ENCODE data around the gene AGXT2.
"Not testable (repeated sequence)": the region's sequence is repeated elsewhere in the genome, so short reads cannot be mapped to it uniquely, and the experiment has no call there.

Gene AGXT2

DNA sequence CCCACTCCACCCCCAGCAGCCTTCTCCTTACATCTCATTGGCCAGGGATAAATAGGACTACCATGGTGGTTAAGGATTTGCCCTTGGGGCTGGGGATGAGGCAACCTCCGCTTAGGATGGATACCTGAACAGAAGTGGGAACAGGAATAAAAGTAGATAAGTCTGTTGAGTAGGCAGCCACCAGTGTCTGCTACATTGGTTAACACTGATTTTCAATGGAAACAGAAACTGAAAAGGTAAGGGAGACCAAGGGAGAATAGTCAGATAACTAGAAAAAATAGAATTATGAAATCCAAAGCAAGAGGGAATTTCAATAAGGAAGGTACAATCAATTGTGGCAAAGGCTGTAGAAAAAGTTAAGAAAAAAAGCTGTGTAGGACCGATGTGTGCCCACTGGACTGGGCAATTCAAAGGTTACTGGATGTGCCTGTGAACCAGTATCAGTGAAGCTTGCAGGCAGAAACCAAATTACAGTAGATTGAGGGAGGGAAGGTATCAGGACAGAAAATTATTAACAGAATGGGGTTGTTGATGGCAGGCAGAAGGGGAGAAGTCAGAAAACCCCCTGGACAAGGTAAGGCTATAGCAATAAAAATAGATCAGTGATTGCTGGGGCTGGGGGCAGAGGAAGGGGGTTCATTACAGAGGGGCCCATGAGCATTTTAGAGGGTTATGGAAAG is 69.7 kb downstream of the AGXT2 start:
- no peaks in the 10 kb centered on the region for H3K27me3 ChIP-seq (replicated peaks)
- TF ChIP-seq, protein P1, sequence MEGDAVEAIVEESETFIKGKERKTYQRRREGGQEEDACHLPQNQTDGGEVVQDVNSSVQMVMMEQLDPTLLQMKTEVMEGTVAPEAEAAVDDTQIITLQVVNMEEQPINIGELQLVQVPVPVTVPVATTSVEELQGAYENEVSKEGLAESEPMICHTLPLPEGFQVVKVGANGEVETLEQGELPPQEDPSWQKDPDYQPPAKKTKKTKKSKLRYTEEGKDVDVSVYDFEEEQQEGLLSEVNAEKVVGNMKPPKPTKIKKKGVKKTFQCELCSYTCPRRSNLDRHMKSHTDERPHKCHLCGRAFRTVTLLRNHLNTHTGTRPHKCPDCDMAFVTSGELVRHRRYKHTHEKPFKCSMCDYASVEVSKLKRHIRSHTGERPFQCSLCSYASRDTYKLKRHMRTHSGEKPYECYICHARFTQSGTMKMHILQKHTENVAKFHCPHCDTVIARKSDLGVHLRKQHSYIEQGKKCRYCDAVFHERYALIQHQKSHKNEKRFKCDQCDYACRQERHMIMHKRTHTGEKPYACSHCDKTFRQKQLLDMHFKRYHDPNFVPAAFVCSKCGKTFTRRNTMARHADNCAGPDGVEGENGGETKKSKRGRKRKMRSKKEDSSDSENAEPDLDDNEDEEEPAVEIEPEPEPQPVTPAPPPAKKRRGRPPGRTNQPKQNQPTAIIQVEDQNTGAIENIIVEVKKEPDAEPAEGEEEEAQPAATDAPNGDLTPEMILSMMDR (IDR thresholded peaks at IDR 0.05; ENCODE audit: low read depth, low read length, missing control alignments): no peak

GRCh38 chr5:34976347-34976746 is 71.4 kb downstream of the AGXT2 start:
- Histone ChIP-seq H3K36me3 (replicated peaks) (no peaks in the 10 kb centered on the region), H3K27ac (no peak overlapping the region), H3K27me3 (replicated peaks) (no peaks in the 10 kb centered on the region), H3K4me3 (ENCODE audit: low read depth, low read length) (no peak overlapping the region)
- no peak for DNase-seq
- TF ChIP-seq, protein P1 (IDR thresholded peaks at IDR 0.05; ENCODE audit: low read depth, low read length, missing control alignments): no peak
- in situ Hi-C loops (cut with HindIII; ENCODE audit: low pct_ligation_motif_present, low sequenced_read_pairs): no loop called here

More for the DNA sequence above, 69.7 kb downstream of the AGXT2 start:
- Histone ChIP-seq H3K27ac (no peak overlapping the region), H3K4me3 (ENCODE audit: low read depth, low read length) (no peak overlapping the region), H3K36me3 (replicated peaks) (no peaks in the 10 kb centered on the region)
- DNase-seq: no peak
- in situ Hi-C loops (cut with HindIII; ENCODE audit: low pct_ligation_motif_present, low sequenced_read_pairs): no loop called here

GRCh38 chr5:34971655-34972054 is 76.1 kb downstream of the AGXT2 start:
- DNase-seq; in situ Hi-C loops (cut with HindIII; ENCODE audit: low pct_ligation_motif_present, low sequenced_read_pairs); H3K27ac ChIP-seq; H3K4me3 ChIP-seq (ENCODE audit: low read depth, low read length); H3K27me3 ChIP-seq (replicated peaks); H3K36me3 ChIP-seq (replicated peaks): not testable (repeated sequence)

DNA sequence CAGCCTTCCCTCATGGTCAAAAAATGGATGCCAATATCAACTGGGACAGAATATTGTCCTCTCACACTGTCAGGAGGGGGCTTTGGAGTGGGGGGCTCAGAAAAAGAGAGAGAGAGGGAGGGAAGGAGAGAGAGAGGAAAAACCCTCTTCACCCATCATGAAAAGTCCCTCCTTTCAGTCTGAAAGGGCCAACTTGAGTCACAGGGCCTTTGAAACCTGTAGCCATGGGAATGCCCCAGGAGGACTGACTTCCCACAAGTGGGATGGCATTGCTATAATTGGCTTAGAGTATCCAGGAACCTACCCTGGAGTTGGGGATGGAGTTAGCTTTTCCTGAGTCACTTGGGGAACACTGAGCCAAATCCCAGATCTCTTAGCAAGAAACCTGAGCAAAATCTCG is 77.2 kb downstream of the AGXT2 start:
- DNase-seq: no peak
- H3K27ac ChIP-seq: no peak overlapping the region
- in situ Hi-C loops (cut with HindIII; ENCODE audit: low pct_ligation_motif_present, low sequenced_read_pairs): no loop called here
- no peak overlapping the region for H3K4me3 ChIP-seq (ENCODE audit: low read depth, low read length)
- no peaks in the 10 kb centered on the region for H3K36me3 ChIP-seq (replicated peaks)
- TF ChIP-seq, protein P1 (IDR thresholded peaks at IDR 0.05; ENCODE audit: low read depth, low read length, missing control alignments): no peak
- no peaks in the 10 kb centered on the region for H3K27me3 ChIP-seq (replicated peaks)

DNA sequence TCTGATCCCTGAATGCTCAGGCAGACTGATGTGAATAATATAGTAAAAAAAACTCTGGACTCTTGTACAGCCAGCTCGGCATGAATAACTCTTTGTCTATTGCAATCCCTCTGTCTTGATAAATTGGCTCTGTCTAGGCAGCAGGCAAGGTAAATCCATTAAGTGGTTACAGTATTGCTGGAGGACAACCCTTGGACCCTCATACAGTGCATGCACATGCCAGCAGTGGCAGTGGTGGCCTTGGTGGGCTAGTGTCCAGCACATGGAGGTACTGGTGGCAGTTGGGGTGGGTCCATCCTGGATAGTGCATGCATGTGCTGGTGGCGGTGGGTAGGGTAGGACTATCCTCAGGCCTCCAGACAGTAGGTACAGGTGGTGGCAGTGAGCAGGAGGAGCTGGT is 79.5 kb downstream of the AGXT2 start:
- no peak for DNase-seq
- Histone ChIP-seq H3K27ac (no peak overlapping the region), H3K36me3 (replicated peaks) (no peaks in the 10 kb centered on the region), H3K4me3 (ENCODE audit: low read depth, low read length) (no peak overlapping the region), H3K27me3 (replicated peaks) (no peaks in the 10 kb centered on the region)
- TF ChIP-seq, protein P1 (IDR thresholded peaks at IDR 0.05; ENCODE audit: low read depth, low read length, missing control alignments): no peak
- in situ Hi-C loops (cut with HindIII; ENCODE audit: low pct_ligation_motif_present, low sequenced_read_pairs): no loop called here

- Histone ChIP-seq H3K36me3 (replicated peaks) (no peaks in the 10 kb centered on the region), H3K4me3 (ENCODE audit: low read depth, low read length) (no peak overlapping the region), H3K27ac (no peak overlapping the region), H3K27me3 (replicated peaks) (no peaks in the 10 kb centered on the region)
- no peak for DNase-seq
- in situ Hi-C loops (cut with HindIII; ENCODE audit: low pct_ligation_motif_present, low sequenced_read_pairs): no loop called here
- TF ChIP-seq, protein P1 (IDR thresholded peaks at IDR 0.05; ENCODE audit: low read depth, low read length, missing control alignments): no peak
Observed at GRCh38 chr5:34967540-34967939, 80.2 kb downstream of the AGXT2 start.
